CD4-positive, CD25-positive, alpha-beta regulatory T cell (primary cell): ENCODE measurements around the gene KDELR1. TPM values are rescaled to one million over a fixed set of nuclear protein-coding genes. Genes with fewer than 3 reads are reported as not detected.
A peak's percentile ranks its signal among the peaks of the same experiment; 100 is the strongest.

Experiments
- ATAC-seq, 2 donors: fragments of 150-1000 bp; cut with Tn5 transposase; one replicate each; pipeline ENCODE4 v1.10.0; 2021; ENCODE audit warnings: low read depth in 2 of 2, moderate number of reproducible peaks in 2 of 2, moderate library complexity in 1 of 2
- DNase-seq, 3 donors: peaks; one replicate each; pipeline versions ENCODE4 v3.0.0 to v3.0.0-alpha.2; 2012 to 2022; ENCODE audit warnings: mixed read lengths in 1 of 3
- H3K27ac ChIP-seq: one replicate; pipeline ENCODE4 v1.7.0; 2013; ENCODE audit warnings: mild to moderate bottlenecking, low read length; ENCODE audit not compliant: insufficient read depth, poor library complexity, severe bottlenecking
- H3K27me3 ChIP-seq: one replicate; pipeline ENCODE4 v1.7.0; 2013; ENCODE audit warnings: low read length; ENCODE audit not compliant: control insufficient read depth, insufficient read depth
- H3K36me3 ChIP-seq: one replicate; pipeline ENCODE4 v1.7.0; 2013; ENCODE audit warnings: mild to moderate bottlenecking, low read length, moderate library complexity; ENCODE audit not compliant: control insufficient read depth, insufficient read depth
- H3K4me1 ChIP-seq: 2 replicates; pipeline ENCODE4 v1.7.0; 2013; ENCODE audit warnings: mild to moderate bottlenecking, low read length; ENCODE audit not compliant: insufficient read depth, control insufficient read depth, poor library complexity, severe bottlenecking
- H3K4me3 ChIP-seq: one replicate; pipeline ENCODE4 v1.7.0; 2013; ENCODE audit warnings: low read depth, mild to moderate bottlenecking, low read length, moderate library complexity
- H3K9me3 ChIP-seq, 2 experiments: 1 replicate in 1 of 2; 2 replicates in 1 of 2; pipeline ENCODE4 v1.7.0; 2013; ENCODE audit warnings: low read length in 2 of 2, mild to moderate bottlenecking in 1 of 2, moderate library complexity in 1 of 2; ENCODE audit not compliant: control insufficient read depth in 2 of 2
- H3K27ac Mint-ChIP-seq, 3 donors: one replicate each; pipeline ENCODE4 v1.8.0; 2020 to 2022; ENCODE audit warnings: mild to moderate bottlenecking in 3 of 3, mixed read lengths in 3 of 3, moderate library complexity in 2 of 3
- H3K27me3 Mint-ChIP-seq: one replicate; pipeline ENCODE4 v1.8.0; 2022; ENCODE audit warnings: mild to moderate bottlenecking, mixed read lengths
- H3K36me3 Mint-ChIP-seq: one replicate; pipeline ENCODE4 v1.8.0; 2020; ENCODE audit warnings: mixed read lengths
- H3K4me1 Mint-ChIP-seq, 4 donors: one replicate each; pipeline ENCODE4 v1.8.0; 2020 to 2022; ENCODE audit warnings: mixed read lengths in 4 of 4, mild to moderate bottlenecking in 1 of 4
- H3K4me3 Mint-ChIP-seq, 4 donors: one replicate each; pipeline ENCODE4 v1.8.0; 2020 to 2022; ENCODE audit warnings: mild to moderate bottlenecking in 4 of 4, mixed read lengths in 4 of 4, moderate library complexity in 3 of 4
- H3K9me3 Mint-ChIP-seq, 7 donors: one replicate each; pipeline ENCODE4 v1.8.0; 2020 to 2022; ENCODE audit warnings: mixed read lengths in 7 of 7, mild to moderate bottlenecking in 3 of 7, moderate library complexity in 2 of 7
- polyA plus RNA-seq, 4 donors: library from polyadenylated mRNA; unstranded; fragments of 300-500 nt; fragmentation: Illumina TruSeq; gene quantifications; one replicate each; pipeline ENCODE4 v1.2.3, GENCODE V29; 2021
- total RNA-seq: library from RNA; stranded (reverse); gene quantifications from one replicate; pipeline ENCODE4 v1.2.3, GENCODE V29; 2022

Gene KDELR1
- total and polyA plus RNA-seq, 5 donors from 2014 or later, result 28.8 to 37.6 (median 29.9) TPM

- Histone ChIP-seq H3K4me1 (peaks cover 53% of the 10 kb centered on the region), H3K4me3 (peak overlapping the region; percentile 84), H3K9me3 (no peaks in the 10 kb centered on the region), H3K27me3 (no peaks in the 10 kb centered on the region), H3K27ac (peak overlapping the region; percentile 98), H3K36me3 (peaks cover 10% of the 10 kb centered on the region)
- Mint-ChIP-seq H3K4me3 (peak overlapping the region; percentile 94 to 97 (median 94)), H3K4me1 (peaks cover 9 to 50% (median 30%) of the 10 kb centered on the region in 4 donors), H3K27ac (peak overlapping the region; percentile 97 to 99 (median 98)), H3K9me3 (no peaks in the 10 kb centered on the region), H3K36me3 (peaks cover 19% of the 10 kb centered on the region), H3K27me3 (no peaks in the 10 kb centered on the region)
- DNase-seq, result peak; percentile 88 to 97 (median 93)
- ATAC-seq, result peak; percentile 62 to 68
These were observed 57.6 kb downstream of the KDELR1 start for GRCh38 chr19:48333467-48334384.

GRCh38 chr19:48332662-48333466 is 58.5 kb downstream of the KDELR1 start:
- Histone ChIP-seq H3K4me1 (peaks cover 62% of the 10 kb centered on the region), H3K27me3 (no peaks in the 10 kb centered on the region), H3K27ac (peak overlapping the region; percentile 98), H3K9me3 (no peaks in the 10 kb centered on the region), H3K36me3 (peaks cover 14% of the 10 kb centered on the region), H3K4me3 (peak overlapping the region; percentile 84)
- Mint-ChIP-seq H3K4me1 (peaks cover 9 to 56% (median 35%) of the 10 kb centered on the region in 4 donors), H3K4me3 (peak overlapping the region; percentile 94 to 97 (median 94)), H3K9me3 (no peaks in the 10 kb centered on the region), H3K27ac (peak overlapping the region; percentile 97 to 99 (median 98)), H3K27me3 (no peaks in the 10 kb centered on the region), H3K36me3 (peaks cover 22% of the 10 kb centered on the region)
- peak; percentile 96 to 100 (median 98) for DNase-seq
- peak; percentile 78 to 80 for ATAC-seq

Other genes with a start within 250 kb of the KDELR1 start
- gene LIG1, start 221.2 kb downstream of the KDELR1 start, total RNA-seq, result 68.2 TPM
- gene LIG1, start 221.2 kb downstream of the KDELR1 start, polyA plus RNA-seq, result 10 to 100 TPM; 24.9 to 31.0 (median 27.7) TPM
- 5.0 TPM for gene ZSWIM9, start 220.9 kb downstream of the KDELR1 start, total RNA-seq
- 1 to 10 TPM in 1 of 4 donors, under 1 TPM in 3; 0.29 to 1.0 (median 0.63) TPM for gene ZSWIM9, start 220.9 kb downstream of the KDELR1 start, polyA plus RNA-seq
- gene CARD8, start 135.6 kb downstream of the KDELR1 start, total RNA-seq, result 179 TPM
- gene CARD8, start 135.6 kb downstream of the KDELR1 start, polyA plus RNA-seq, result 100 to 1,000 TPM in 1 of 4 donors, 10 to 100 TPM in 3; 85.9 to 107 (median 91.7) TPM
- gene ZNF114, start 121.5 kb downstream of the KDELR1 start, total RNA-seq, result not detected
- gene ZNF114, start 121.5 kb downstream of the KDELR1 start, polyA plus RNA-seq, result not detected
- gene EMP3, start 66.0 kb downstream of the KDELR1 start, total RNA-seq, result 290 TPM
- gene EMP3, start 66.0 kb downstream of the KDELR1 start, polyA plus RNA-seq, result 1,000 to 10,000 TPM in 2 of 4 donors, 100 to 1,000 TPM in 2; 809 to 1,327 (median 1,095) TPM
- 9.3 TPM for gene TMEM143, start 27.6 kb downstream of the KDELR1 start, total RNA-seq
- 1 to 10 TPM; 1.9 to 5.3 (median 4.5) TPM for gene TMEM143, start 27.6 kb downstream of the KDELR1 start, polyA plus RNA-seq
- gene SYNGR4, start 27.2 kb downstream of the KDELR1 start, total RNA-seq, result not detected
- not detected for gene SYNGR4, start 27.2 kb downstream of the KDELR1 start, polyA plus RNA-seq
- gene GRIN2D, start 2.1 kb upstream of the KDELR1 start, total RNA-seq, result not detected
- gene GRIN2D, start 2.1 kb upstream of the KDELR1 start, polyA plus RNA-seq, result not detected
- 29.0 TPM for gene GRWD1, start 54.4 kb upstream of the KDELR1 start, total RNA-seq
- gene GRWD1, start 54.4 kb upstream of the KDELR1 start, polyA plus RNA-seq, result 10 to 100 TPM; 33.9 to 52.9 (median 43.1) TPM
- 2.2 TPM for gene KCNJ14, start 64.0 kb upstream of the KDELR1 start, total RNA-seq
- gene KCNJ14, start 64.0 kb upstream of the KDELR1 start, polyA plus RNA-seq, result under 1 TPM in 3 of 4 donors, not detected in 1; 0.03 to 0.28 (median 0.18) TPM
- 46.7 TPM for gene CYTH2, start 77.8 kb upstream of the KDELR1 start, total RNA-seq
- gene CYTH2, start 77.8 kb upstream of the KDELR1 start, polyA plus RNA-seq, result 10 to 100 TPM; 24.2 to 35.0 (median 30.2) TPM
- 6.3 TPM for gene LMTK3, start 120.3 kb upstream of the KDELR1 start, total RNA-seq
- not detected for gene LMTK3, start 120.3 kb upstream of the KDELR1 start, polyA plus RNA-seq
- gene SULT2B1, start 160.6 kb upstream of the KDELR1 start, total RNA-seq, result not detected
- gene SULT2B1, start 160.6 kb upstream of the KDELR1 start, polyA plus RNA-seq, result under 1 TPM in 2 of 4 donors, not detected in 2; 0.16 to 0.82 TPM
- gene SPACA4, start 215.2 kb upstream of the KDELR1 start, total RNA-seq, result not detected
- under 1 TPM in 1 of 4 donors, not detected in 3; 0.25 TPM for gene SPACA4, start 215.2 kb upstream of the KDELR1 start, polyA plus RNA-seq
- 0.76 TPM for gene FAM83E, start 223.5 kb upstream of the KDELR1 start, total RNA-seq
- gene FAM83E, start 223.5 kb upstream of the KDELR1 start, polyA plus RNA-seq, result under 1 TPM in 1 of 4 donors, not detected in 3; 0.31 TPM
- gene RPL18, start 227.6 kb upstream of the KDELR1 start, total RNA-seq, result 1,690 TPM
- gene RPL18, start 227.6 kb upstream of the KDELR1 start, polyA plus RNA-seq, result 1,000 to 10,000 TPM; 1,618 to 2,428 (median 2,131) TPM
- 13.0 TPM for gene SPHK2, start 228.0 kb upstream of the KDELR1 start, total RNA-seq
- gene SPHK2, start 228.0 kb upstream of the KDELR1 start, polyA plus RNA-seq, result 1 to 10 TPM; 4.8 to 8.4 (median 7.5) TPM
- 37.7 TPM for gene DBP, start 245.8 kb upstream of the KDELR1 start, total RNA-seq
- 10 to 100 TPM; 71.2 to 96.6 (median 85.8) TPM for gene DBP, start 245.8 kb upstream of the KDELR1 start, polyA plus RNA-seq